ENCODE data around the gene POLA2. TPM values are rescaled to one million over a fixed set of nuclear protein-coding genes. Genes with fewer than 3 reads are reported as not detected.

Gene POLA2
- polyA plus RNA-seq, 2 of the 4 experiments (the other 2 are of a cell fraction), result 34.5 to 52.3 TPM

DNA sequence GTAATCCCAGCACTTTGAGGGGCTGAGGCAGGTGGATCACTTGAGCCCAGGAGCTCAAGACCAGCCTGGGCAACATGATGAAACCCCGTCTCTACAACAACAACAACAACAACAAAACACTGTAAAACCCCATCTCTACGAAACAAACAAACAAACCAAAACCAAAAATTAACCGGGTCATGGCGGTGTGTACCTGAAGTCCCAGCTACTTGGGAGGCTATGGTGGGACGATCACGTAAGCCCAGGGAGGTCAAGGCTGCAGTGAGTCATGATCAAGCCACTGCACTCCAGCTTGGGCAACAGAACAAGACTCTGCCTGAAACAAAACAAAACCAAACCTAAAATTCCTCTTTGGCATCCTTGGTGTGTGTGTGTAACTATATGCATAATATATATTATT, 7.0 kb upstream of the POLA2 start:
- ChIA-PET CTCF (interaction anchor here (0.7 to 76.3 kb wide), 9 partner anchors 8 to 144 kb away, joined by 3 to 3090 read pairs (median 4); partner anchors contain the start of genes CDC42EP2, DPF2, TIGD3 and TM7SF2), POLR2A (no interaction called here)
- ATAC-seq (no peak), DNase-seq (ENCODE audit: low read depth in 1 of 2, low spot score in 1 of 2) (no peak), FAIRE-seq (no peak)
- H3K9me3 ChIP-seq, result no peaks in the 10 kb centered on the region
- 61% methylated on average over 6 of the region's 6 CpGs for WGBS (ENCODE audit: missing lambda C conversion rate)
- H3K4me2 ChIP-seq, result no peak overlapping the region
- no peak overlapping the region for H3K27ac ChIP-seq
- TF ChIP-seq MAFK (IDR thresholded peaks at IDR 0.05; ENCODE audit: partially characterized antibody) (no peak), ZSCAN20 (CRISPR knock-in tag; IDR thresholded peaks at IDR 0.05) (no peak)
- H3K4me1 ChIP-seq, result no peaks in the 10 kb centered on the region
- H3K4me3 ChIP-seq, result no peak overlapping the region

DNA sequence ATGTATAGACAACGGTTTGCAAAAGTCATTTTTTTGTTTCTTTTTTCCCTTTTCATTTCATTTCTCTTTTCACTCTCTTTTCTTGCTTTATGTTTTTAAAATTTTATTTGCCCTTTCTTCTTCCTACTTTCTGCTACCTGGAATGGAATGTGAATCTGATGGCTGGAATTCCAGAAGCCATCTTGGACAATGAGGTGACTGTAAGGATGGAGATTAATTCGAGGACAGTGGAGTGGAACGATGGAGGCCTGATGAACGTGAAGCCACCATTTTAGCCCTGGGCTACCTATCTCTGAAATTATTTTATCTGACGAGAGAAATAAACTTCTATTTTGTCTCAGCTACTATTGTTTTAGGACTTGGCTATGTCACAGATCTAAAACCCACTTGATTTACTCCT, 2.8 kb upstream of the POLA2 start:
- CTCF ChIA-PET, result interaction anchor here (1.2 to 76.3 kb wide), 3 partner anchors 8 to 57 kb away, joined by 3 to 3090 read pairs (median 9); partner anchors contain the start of genes CDC42EP2, DPF2 and TIGD3
- no peak overlapping the region for H3K4me2 ChIP-seq
- no peak for ATAC-seq
- H3K9me3 ChIP-seq, result no peaks in the 10 kb centered on the region
- peaks cover 11% of the 10 kb centered on the region for H3K4me1 ChIP-seq
- TF ChIP-seq JUNB (IDR thresholded peaks at IDR 0.05) (no peak), HEYL (CRISPR knock-in tag; IDR thresholded peaks at IDR 0.05) (no peak), POLR2A (IDR thresholded peaks at IDR 0.05; ENCODE audit: low read length) (no peak), FOSL2 (IDR thresholded peaks at IDR 0.05) (no peak), FOSL2 (CRISPR knock-in tag; IDR thresholded peaks at IDR 0.05) (no peak), SMC3 (IDR thresholded peaks at IDR 0.05) (no peak), KDM5A (IDR thresholded peaks at IDR 0.05) (no peak), POLR2AphosphoS2 (conservative IDR thresholded peaks at IDR 0.05; ENCODE audit: low read length) (no peak), HOXB5 (CRISPR knock-in tag; IDR thresholded peaks at IDR 0.05) (no peak), SREBF2 (IDR thresholded peaks at IDR 0.05) (no peak), RARB (CRISPR knock-in tag; IDR thresholded peaks at IDR 0.05) (no peak)
- 70% methylated on average over 5 of the region's 5 CpGs for WGBS (ENCODE audit: missing lambda C conversion rate)
- H3K27ac ChIP-seq, result no peak overlapping the region
- H3K4me3 ChIP-seq, result no peak overlapping the region
- POLR2A ChIA-PET, result no interaction called here
- no peak for DNase-seq (ENCODE audit: low read depth in 1 of 2, low spot score in 1 of 2)
- FAIRE-seq, result no peak

DNA sequence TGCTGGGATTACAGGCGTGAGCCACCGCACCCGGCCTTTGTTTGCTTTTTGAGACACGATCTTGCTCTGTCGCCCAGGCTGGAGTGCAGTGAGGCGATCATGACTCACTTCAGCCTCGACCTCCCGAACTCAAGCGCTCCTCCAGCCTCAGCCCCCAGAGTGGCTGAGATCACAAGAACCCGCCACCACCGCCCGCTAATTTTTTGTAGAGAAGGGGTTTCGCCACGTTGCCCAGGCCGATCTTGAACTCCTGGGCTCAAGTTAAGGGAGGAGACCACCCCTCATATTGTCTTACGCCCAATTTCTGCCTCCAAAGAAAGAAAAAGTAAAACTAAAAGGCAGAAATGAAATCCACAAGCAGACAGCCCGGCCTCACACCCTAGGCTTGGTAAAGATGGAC, 1.5 kb upstream of the POLA2 start:
- FAIRE-seq, result no peak
- H3K4me1 ChIP-seq, result peaks cover 11% of the 10 kb centered on the region
- H3K4me2 ChIP-seq, result no peak overlapping the region
- no peak for ATAC-seq
- WGBS (ENCODE audit: missing lambda C conversion rate), result 94% methylated on average over 17 of the region's 17 CpGs
- POLR2A ChIA-PET, result interaction anchor here (0.6 kb wide), 1 partner anchor 43 kb away, joined by 4 read pairs; no protein-coding TSS in a partner anchor
- TF ChIP-seq CHD2 (IDR thresholded peaks at IDR 0.05; ENCODE audit: low read length, partially characterized antibody), result no peak
- TF ChIP-seq EHF (CRISPR knock-in tag; IDR thresholded peaks at IDR 0.05), result no peak
- no peak for TF ChIP-seq SMC3 (IDR thresholded peaks at IDR 0.05)
- TF ChIP-seq HOXB13 (CRISPR knock-in tag; IDR thresholded peaks at IDR 0.05; ENCODE audit: low read depth), result no peak
- TF ChIP-seq HOXB5 (CRISPR knock-in tag; IDR thresholded peaks at IDR 0.05), result no peak
- no peak for TF ChIP-seq POLR2A (IDR thresholded peaks at IDR 0.05; ENCODE audit: low read length)
- no peak for TF ChIP-seq RCOR1 (IDR thresholded peaks at IDR 0.05; ENCODE audit: low read depth, low read length)
- DNase-seq (ENCODE audit: low read depth in 1 of 2, low spot score in 1 of 2), result no peak
- CTCF ChIA-PET, result interaction anchor here (76.3 kb wide), 1 partner anchor 55 kb away, joined by 3090 read pairs; the partner anchor contains the start of genes CDC42EP2, DPF2 and TIGD3
- no peaks in the 10 kb centered on the region for H3K9me3 ChIP-seq
- H3K4me3 ChIP-seq, result no peak overlapping the region
- no peak overlapping the region for H3K27ac ChIP-seq

DNA sequence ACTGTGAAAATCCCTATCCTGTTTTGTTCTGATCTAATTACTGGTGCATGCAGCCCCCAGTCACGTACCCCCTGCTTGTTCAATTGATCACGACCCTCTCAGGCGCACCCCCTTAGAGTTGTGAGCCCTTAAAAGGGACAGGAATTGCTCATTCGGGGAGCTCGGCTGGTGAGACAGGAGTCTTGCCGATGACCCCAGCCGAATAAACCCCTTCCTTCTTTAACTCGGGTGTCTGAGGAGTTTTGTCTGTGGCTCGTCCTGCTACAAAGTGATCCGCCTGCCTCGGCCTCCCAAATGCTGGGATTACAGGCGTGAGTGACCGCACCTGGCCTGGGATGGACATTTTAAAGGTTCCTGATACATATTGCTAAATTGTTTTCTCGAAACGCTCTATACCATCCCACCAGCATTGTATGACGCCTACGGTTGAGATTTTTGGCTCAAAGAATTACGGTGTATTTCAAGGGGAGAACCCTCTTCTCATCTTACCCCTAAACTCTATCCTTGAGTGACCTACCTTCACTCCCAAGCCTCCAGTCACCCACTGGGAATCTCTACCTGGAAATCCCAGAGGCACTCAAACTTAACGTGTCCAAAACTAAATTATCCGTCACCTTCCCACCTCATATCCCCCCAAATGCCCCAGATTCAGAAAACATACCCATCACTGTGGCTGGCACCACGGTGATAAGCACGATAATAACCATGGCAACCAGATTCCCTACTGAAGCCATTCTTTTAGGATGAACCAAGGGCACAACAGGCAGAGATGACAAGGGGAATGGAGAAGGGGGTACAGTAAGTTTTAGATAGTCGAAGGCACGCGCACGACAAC, 789 bp upstream of the POLA2 start:
- peak overlapping the region; percentile 82 to 93 for H3K27ac ChIP-seq
- peak overlapping the region; percentile 77 for H3K4me3 ChIP-seq
- CTCF ChIA-PET, result interaction anchor here (1.2 to 76.3 kb wide), 3 partner anchors 9 to 56 kb away, joined by 3 to 3090 read pairs (median 4); partner anchors contain the start of genes CDC42EP2, DPF2 and TIGD3
- FAIRE-seq (no peak), ATAC-seq (peak; percentile 58 to 63), DNase-seq (ENCODE audit: low read depth in 1 of 2, low spot score in 1 of 2) (peak in 1 of 2 experiments; percentile 43)
- peaks cover 11% of the 10 kb centered on the region for H3K4me1 ChIP-seq
- TF ChIP-seq, protein P1, sequence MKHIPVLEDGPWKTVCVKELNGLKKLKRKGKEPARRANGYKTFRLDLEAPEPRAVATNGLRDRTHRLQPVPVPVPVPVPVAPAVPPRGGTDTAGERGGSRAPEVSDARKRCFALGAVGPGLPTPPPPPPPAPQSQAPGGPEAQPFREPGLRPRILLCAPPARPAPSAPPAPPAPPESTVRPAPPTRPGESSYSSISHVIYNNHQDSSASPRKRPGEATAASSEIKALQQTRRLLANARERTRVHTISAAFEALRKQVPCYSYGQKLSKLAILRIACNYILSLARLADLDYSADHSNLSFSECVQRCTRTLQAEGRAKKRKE (CRISPR knock-in tag; IDR thresholded peaks at IDR 0.05; ENCODE audit: low read depth), result 0 out of 2 replicates have a peak, but pooled peaks have one; percentile 11
- TF ChIP-seq ZSCAN20 (CRISPR knock-in tag; IDR thresholded peaks at IDR 0.05), result no peak
- H3K9me3 ChIP-seq, result no peaks in the 10 kb centered on the region
- 67% methylated on average over 26 of the region's 26 CpGs for WGBS (ENCODE audit: missing lambda C conversion rate)
- POLR2A ChIA-PET, result interaction anchor here (0.6 to 1.7 kb wide), 7 partner anchors 14 to 72 kb away, joined by 3 to 11 read pairs (median 4); partner anchors contain the start of genes CDC42EP2 and DPF2
- H3K4me2 ChIP-seq, result peak overlapping the region; percentile 95

All from A549 (cell line).